HUES6 (cell line): ENCODE data around the gene GLIS2.

Experiments used
- H3K27ac ChIP-seq: 2 replicates; pipeline ENCODE4 v1.7.0; 2013; ENCODE audit warnings: low read depth, mild to moderate bottlenecking, low read length, inconsistent platforms
- H3K27me3 ChIP-seq: 2 replicates; pipeline ENCODE4 v1.6.1; 2013; ENCODE audit warnings: low read length; ENCODE audit not compliant: control insufficient read depth, insufficient read depth
- H3K36me3 ChIP-seq: 2 replicates; pipeline ENCODE4 v1.6.1; 2013; ENCODE audit warnings: low read length; ENCODE audit not compliant: control insufficient read depth, insufficient read depth
- H3K4me1 ChIP-seq: 2 replicates; pipeline ENCODE4 v1.6.1; 2013; ENCODE audit warnings: low read length; ENCODE audit not compliant: control insufficient read depth, insufficient read depth
- H3K4me3 ChIP-seq: 2 replicates; pipeline ENCODE4 v1.5.1; 2013; ENCODE audit warnings: low read depth, low read length
- H3K9ac ChIP-seq: one replicate; pipeline ENCODE4 v1.6.1; 2013; ENCODE audit warnings: mild to moderate bottlenecking, low read length
- H3K9me3 ChIP-seq: 2 replicates; pipeline ENCODE4 v1.6.1; 2013; ENCODE audit warnings: low read depth, low read length; ENCODE audit not compliant: control insufficient read depth, insufficient read depth

GLIS2 gene

DNA sequence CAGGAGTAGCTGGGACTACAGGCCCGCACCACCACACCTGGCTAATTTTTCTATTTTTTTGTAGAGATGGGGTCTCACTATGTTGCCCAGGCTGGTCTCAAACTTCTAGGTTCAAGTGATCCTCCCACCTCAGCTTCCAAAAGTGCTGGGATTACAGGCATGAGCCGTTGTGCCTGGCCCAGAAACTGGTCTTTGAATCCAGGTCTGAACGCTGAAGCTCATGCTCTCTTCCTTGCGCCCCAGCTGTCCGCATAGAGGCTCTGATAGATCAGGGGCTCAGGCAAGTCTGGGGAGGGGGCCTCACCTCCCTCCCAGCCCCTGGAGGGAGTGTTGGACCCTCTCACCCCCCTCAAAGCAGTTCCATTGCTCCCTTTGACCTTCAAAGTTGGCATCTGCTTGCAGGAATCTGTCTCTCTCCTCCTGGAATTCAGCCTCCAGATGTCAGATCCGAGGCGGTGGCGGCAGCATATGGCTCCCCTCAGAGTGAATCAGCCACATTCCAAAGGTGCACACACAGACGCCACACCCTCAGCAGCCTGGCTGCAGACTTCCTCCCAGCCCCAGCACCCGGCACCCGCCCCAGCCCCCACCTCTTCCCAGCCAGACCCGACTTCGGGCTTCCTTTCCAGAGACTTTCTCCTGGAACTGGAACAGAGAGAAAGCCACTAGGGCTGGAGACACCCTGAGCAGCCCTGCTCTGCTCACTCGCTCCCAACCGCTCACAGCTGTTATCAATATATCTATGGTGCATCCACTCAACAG is 16.9 kb upstream of the GLIS2 start:
- no peaks in the 10 kb centered on the region for H3K9me3 ChIP-seq
- H3K36me3 ChIP-seq, result peaks cover 16% of the 10 kb centered on the region
- H3K27ac ChIP-seq, result peak overlapping the region; percentile 84; the same call in 1 of the 2 replicates
- no peak overlapping the region; the same call in 1 of the 2 replicates for H3K4me3 ChIP-seq
- H3K9ac ChIP-seq, result peak overlapping the region; percentile 78
- H3K27me3 ChIP-seq, result no peaks in the 10 kb centered on the region
- H3K4me1 ChIP-seq, result peaks cover 28% of the 10 kb centered on the region

- H3K36me3 ChIP-seq, result peaks cover 24% of the 10 kb centered on the region
- no peaks in the 10 kb centered on the region for H3K9me3 ChIP-seq
- no peak overlapping the region for H3K27ac ChIP-seq
- no peaks in the 10 kb centered on the region for H3K27me3 ChIP-seq
- H3K9ac ChIP-seq, result no peak overlapping the region
- peaks cover 29% of the 10 kb centered on the region for H3K4me1 ChIP-seq
- H3K4me3 ChIP-seq, result no peak overlapping the region
Observed at GRCh38 chr16:4301177-4301576, 14.7 kb upstream of the GLIS2 start.

DNA sequence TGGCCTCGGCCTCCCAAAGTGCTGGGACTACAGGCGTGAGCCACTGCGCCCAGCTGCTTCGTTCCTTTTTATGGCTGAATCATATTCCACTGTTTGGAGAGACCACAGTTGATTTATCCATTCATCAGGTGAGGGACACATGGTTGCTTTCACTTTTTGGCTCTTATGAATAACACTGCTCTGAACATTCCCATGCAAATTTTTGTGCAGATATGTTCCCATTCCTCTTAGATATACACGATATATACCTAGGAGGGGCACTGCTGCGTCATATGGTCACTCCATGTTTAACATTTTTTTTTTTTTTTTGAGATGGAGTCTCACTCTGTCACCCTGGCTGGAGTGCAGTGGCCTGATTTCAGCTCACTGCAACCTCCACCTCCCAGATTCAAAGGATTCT is 13.9 kb upstream of the GLIS2 start:
- Histone ChIP-seq H3K9ac (no peak overlapping the region), H3K9me3 (no peaks in the 10 kb centered on the region), H3K4me3 (no peak overlapping the region), H3K27ac (no peak overlapping the region), H3K36me3 (peaks cover 24% of the 10 kb centered on the region), H3K27me3 (no peaks in the 10 kb centered on the region), H3K4me1 (peaks cover 37% of the 10 kb centered on the region)

- Histone ChIP-seq H3K9me3 (no peaks in the 10 kb centered on the region), H3K4me3 (no peak overlapping the region), H3K27me3 (no peaks in the 10 kb centered on the region), H3K36me3 (peaks cover 24% of the 10 kb centered on the region), H3K9ac (peak overlapping the region; percentile 27), H3K27ac (no peak overlapping the region; the same call in 1 of the 2 replicates), H3K4me1 (peaks cover 32% of the 10 kb centered on the region)
Observed at GRCh38 chr16:4303973-4304372, 11.9 kb upstream of the GLIS2 start.

DNA sequence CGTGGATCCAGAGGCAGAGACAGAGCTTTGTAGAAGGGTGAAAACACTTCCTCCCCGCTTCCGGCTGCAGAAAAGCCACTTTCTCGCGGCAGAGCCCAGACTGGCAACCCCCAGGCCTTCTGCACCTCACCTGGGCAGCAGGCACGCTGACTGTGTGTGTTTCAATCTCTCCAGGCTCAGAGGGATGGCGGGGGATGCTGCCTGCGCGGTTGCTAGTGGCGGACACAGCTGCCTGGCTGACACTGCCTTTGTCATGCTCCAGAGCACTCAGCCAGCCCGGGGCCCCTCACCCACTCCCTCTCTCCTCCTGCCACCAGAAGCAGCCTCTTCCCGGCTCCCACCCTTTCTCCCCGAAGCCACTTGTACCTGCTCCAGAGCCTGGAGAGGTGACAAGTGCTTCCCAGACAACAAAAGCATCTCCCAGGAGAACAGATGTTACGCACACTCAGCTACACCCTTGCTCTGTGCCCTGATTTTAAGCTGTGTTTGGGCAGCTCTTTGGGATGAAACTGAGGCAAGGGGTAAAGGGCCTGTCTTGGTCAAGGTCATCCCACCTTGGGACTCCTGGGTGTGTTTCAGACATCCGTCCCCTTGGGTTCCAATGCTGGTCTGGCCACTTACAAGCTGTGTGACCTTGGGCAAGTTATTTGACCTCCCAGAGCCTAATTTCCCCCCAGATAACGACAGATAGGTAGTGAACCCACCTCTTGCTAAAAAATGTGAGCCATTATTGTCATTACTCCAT is 9.2 kb upstream of the GLIS2 start:
- Histone ChIP-seq H3K4me3 (peak overlapping the region; percentile 96), H3K36me3 (peaks cover 19% of the 10 kb centered on the region), H3K9ac (peak overlapping the region; percentile 97), H3K27ac (peak overlapping the region; percentile 87; the same call in 1 of the 2 replicates), H3K9me3 (no peaks in the 10 kb centered on the region), H3K27me3 (no peaks in the 10 kb centered on the region), H3K4me1 (peaks cover 38% of the 10 kb centered on the region)

DNA sequence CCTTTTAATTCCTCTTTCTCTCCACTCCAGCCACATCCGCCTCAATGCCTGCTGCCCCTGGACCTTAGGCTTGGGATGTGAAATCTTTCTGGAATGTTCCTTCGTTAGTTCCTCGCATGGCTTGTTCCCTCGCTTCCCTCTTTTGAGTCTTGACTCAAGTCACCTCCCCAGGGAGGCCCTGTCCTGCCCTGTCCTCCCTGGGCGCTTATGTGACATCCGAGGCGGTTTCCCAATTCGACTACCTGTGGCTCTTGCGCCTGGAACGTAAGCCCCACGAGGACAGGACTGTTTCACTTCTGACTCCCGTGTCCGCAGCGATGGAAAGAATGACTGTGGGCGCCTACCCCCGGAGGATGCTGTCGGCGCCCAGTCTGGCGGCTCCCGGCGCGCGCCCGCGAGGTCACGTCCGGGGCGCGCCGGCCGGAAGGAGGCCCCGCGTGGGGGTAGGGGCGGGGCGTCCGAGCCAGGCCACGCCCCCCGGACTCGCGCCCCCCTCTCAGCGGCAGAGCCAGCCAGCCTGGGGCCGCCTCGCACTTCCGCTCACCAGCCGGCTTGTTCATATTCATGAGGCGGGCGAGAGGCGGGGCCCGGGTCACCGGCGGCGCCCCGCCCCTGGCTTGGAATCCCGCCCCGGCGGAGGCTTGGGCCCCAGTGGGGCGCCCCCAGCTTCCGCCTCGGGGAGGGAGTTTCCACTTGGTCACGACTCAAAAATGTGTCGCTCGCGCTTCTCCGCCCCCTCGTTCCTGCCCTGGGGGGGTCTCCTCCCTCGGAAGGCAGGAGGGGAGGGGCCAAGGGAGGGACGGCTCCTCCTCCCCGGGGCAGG is 8.4 kb upstream of the GLIS2 start:
- H3K4me3 ChIP-seq, result peak overlapping the region; percentile 96
- H3K9me3 ChIP-seq, result no peaks in the 10 kb centered on the region
- H3K36me3 ChIP-seq, result peaks cover 15% of the 10 kb centered on the region
- peak overlapping the region; percentile 97 for H3K9ac ChIP-seq
- peaks cover 38% of the 10 kb centered on the region for H3K4me1 ChIP-seq
- H3K27ac ChIP-seq, result peak overlapping the region; percentile 87
- H3K27me3 ChIP-seq, result no peaks in the 10 kb centered on the region

DNA sequence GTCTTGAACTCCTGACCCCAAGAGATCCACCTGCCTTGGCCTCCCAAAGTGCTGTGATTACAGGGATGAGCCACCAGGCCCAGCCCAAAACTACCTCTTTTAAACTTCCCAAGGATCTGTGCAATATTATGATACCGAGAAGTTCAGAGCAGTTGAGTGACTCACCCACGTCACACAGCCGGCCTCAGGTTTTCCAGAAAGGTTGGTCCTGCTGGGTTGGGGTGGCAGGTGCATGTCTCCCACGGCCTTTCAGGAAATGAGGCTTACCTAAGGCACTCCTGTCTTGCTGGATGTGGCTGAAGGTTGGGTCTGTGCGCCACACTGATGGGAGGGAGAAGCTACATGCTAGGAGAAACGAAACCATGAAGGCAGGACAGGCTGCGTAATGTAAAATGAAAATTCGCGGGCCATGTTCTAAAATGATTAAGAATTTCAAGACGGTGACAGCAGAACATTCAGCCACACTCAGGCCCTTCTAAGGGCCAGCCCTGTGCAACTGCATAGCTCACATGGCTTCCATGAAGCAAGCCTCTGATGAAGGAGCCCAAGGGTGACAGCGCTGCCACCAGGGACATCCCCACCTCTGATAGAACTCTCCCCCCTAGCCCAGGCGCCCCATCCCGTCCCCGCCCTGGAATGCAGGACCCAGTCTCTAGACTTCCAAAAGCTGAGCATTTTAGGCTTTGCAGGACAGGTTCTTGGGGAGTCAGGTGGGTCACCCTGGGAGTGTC is 6.6 kb upstream of the GLIS2 start:
- peaks cover 4% of the 10 kb centered on the region for H3K27me3 ChIP-seq
- peaks cover 32% of the 10 kb centered on the region for H3K4me1 ChIP-seq
- peaks cover 8% of the 10 kb centered on the region for H3K36me3 ChIP-seq
- no peak overlapping the region for H3K4me3 ChIP-seq
- no peaks in the 10 kb centered on the region for H3K9me3 ChIP-seq
- H3K9ac ChIP-seq, result no peak overlapping the region
- H3K27ac ChIP-seq, result no peak overlapping the region; the same call in 1 of the 2 replicates

GRCh38 chr16:4309833-4310266 is 6.0 kb upstream of the GLIS2 start:
- H3K36me3 ChIP-seq, result peaks cover 8% of the 10 kb centered on the region
- H3K4me1 ChIP-seq, result peaks cover 28% of the 10 kb centered on the region
- H3K9ac ChIP-seq, result peak overlapping the region; percentile 42
- no peak overlapping the region for H3K4me3 ChIP-seq
- H3K9me3 ChIP-seq, result no peaks in the 10 kb centered on the region
- H3K27ac ChIP-seq, result no peak overlapping the region
- H3K27me3 ChIP-seq, result peaks cover 10% of the 10 kb centered on the region

DNA sequence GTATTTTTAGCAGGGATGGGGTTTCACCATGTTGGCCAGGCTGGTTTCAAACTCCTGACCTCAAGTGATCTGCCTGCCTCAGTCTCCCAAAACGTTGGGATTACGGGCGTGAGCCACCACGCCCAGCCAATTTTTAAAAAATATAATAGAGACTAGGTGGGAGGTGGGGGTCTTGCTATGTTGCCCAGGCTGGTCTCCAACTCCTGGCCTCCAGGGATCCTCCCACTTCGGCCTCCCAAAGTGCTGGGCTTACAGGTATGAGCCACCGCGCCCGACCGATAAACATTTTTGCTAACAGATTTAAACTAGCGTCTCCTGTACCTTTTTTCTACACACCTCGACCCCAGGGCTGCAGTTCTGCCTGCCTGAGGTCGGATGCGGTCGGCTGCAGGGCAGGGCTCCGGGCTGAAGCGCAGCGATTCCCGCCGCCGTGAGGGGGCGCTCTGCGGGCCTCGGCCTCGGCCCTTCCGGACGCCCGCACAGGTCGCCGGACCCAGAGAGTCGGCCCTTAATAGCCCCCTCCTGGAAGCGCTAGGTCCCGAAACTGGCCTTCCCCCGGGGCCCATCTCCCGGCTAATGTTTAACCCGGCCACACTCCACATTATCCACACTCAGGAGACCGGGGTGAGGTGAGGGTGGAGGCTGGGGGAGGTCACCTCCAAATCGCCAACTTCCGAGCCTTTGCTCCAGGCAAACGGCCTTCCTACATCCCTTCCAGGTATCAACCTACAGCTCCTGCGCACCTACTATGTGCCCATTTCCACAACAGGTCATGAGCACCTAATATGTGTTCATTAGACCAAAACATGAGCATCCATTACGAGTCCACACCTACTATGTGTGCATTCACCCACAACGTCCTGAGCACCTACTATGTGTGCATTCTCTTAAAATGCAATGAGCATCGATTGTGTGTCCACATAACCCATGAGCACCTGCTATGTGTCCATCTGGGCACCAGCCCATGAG is 2.0 kb upstream of the GLIS2 start:
- Histone ChIP-seq H3K36me3 (no peaks in the 10 kb centered on the region), H3K27ac (no peak overlapping the region), H3K4me3 (no peak overlapping the region; the same call in 1 of the 2 replicates), H3K4me1 (peaks cover 38% of the 10 kb centered on the region), H3K9me3 (no peaks in the 10 kb centered on the region), H3K27me3 (peaks cover 14% of the 10 kb centered on the region), H3K9ac (no peak overlapping the region)
